ENCODE results near the gene TREH. TPM values are rescaled to one million over a fixed set of nuclear protein-coding genes. Genes with fewer than 3 reads are reported as not detected.
A peak's percentile ranks its signal among the peaks of the same experiment; 100 is the strongest.
"Not testable (repeated sequence)": the region's sequence is repeated elsewhere in the genome, so short reads cannot be mapped to it uniquely, and the experiment has no call there.

TREH gene
- total and polyA plus RNA-seq, 7 donors = 0.46 to 1.4 (median 1.2) TPM; not detected in 4

- H3K36me3 ChIP-seq = peaks cover 5 to 47% (median 26%) of the 10 kb centered on the region in 4 donors
- TF ChIP-seq CTCF (IDR thresholded peaks at IDR 0.05) = no peak
- TF ChIP-seq EP300 (IDR thresholded peaks at IDR 0.05) = no peak
- no peak for TF ChIP-seq POLR2A (IDR thresholded peaks at IDR 0.05)
- no peak for TF ChIP-seq POLR2AphosphoS5 (IDR thresholded peaks at IDR 0.05)
- no peaks in the 10 kb centered on the region for H3K27me3 ChIP-seq
- WGBS, 2 donors = 88 to 90% methylated on average over 6 of the region's 6 CpGs
- intact Hi-C loops (cut with DNase I) = no loop called here
- peak overlapping the region in 2 of 4 donors; percentile 9 to 18 for H3K27ac ChIP-seq
- no peak for DNase-seq
- no peaks in the 10 kb centered on the region for H3K9me3 ChIP-seq
- peaks cover 0 to 55% (median 47%) of the 10 kb centered on the region in 4 donors for H3K4me1 ChIP-seq
- H3K4me3 ChIP-seq = no peak overlapping the region
Observed at GRCh38 chr11:118615282-118615975, 64.0 kb downstream of the TREH start.

DNA sequence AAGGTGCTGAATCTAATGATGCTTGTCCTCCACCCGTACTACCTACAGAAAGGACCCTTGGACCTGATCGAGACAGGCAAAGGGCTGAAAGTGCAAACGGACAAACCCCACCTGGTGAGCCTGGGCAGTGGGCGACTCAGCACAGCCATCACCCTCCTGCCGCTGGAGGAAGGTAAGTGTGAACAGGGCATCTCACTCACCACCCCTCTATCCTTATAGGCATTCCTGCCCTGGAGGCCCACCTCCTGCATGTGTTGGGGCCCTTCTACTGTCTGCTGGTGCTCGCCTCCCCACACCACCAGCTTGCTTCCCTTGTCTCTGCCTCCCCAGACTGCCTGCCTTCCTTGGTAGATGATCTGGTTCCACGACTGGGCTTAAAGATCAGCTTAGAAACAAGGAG is 64.9 kb downstream of the TREH start:
- Histone ChIP-seq H3K27me3 (no peaks in the 10 kb centered on the region), H3K4me1 (peaks cover 0 to 55% (median 43%) of the 10 kb centered on the region in 4 donors), H3K4me3 (no peak overlapping the region), H3K36me3 (peaks cover 5 to 47% (median 26%) of the 10 kb centered on the region in 4 donors), H3K9me3 (no peaks in the 10 kb centered on the region), H3K27ac (no peak overlapping the region)
- intact Hi-C loops (cut with DNase I) = no loop called here
- TF ChIP-seq POLR2A (IDR thresholded peaks at IDR 0.05) (no peak), POLR2AphosphoS5 (IDR thresholded peaks at IDR 0.05) (no peak)
- 86 to 91% methylated on average over 7 of the region's 7 CpGs for WGBS, 2 donors
- DNase-seq = no peak

DNA sequence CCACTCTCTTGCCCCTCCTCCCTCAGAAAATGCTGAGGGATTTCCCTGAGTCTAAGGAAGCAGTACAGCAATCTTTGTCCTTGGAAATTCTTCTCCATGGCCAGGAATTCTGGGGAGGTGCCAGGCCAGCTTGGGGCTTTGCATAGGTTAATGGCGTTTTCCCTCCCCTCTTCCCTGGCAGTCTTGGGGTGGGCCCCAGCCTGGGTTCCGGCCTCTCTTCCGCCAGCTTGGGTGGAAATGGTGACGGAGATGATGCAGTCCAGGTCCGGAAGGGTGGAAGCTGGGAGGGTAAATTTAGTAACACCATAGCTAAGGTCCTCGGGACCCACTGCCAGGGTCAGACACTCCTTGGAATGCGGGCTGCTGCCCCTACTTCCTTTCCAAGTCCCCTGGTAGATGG is 67.1 kb downstream of the TREH start:
- peak; percentile 66 for DNase-seq
- no peaks in the 10 kb centered on the region for H3K27me3 ChIP-seq
- intact Hi-C loops (cut with DNase I) = no loop called here
- no peaks in the 10 kb centered on the region for H3K9me3 ChIP-seq
- TF ChIP-seq POLR2A (IDR thresholded peaks at IDR 0.05) (no peak), POLR2AphosphoS5 (IDR thresholded peaks at IDR 0.05) (peak in 1 of 4 donors; percentile 12), EP300 (IDR thresholded peaks at IDR 0.05) (no peak), CTCF (IDR thresholded peaks at IDR 0.05) (no peak)
- peaks cover 0 to 49% (median 33%) of the 10 kb centered on the region in 4 donors for H3K4me1 ChIP-seq
- H3K27ac ChIP-seq = peak overlapping the region; percentile 1 to 62 (median 52)
- H3K4me3 ChIP-seq = no peak overlapping the region
- peaks cover 5 to 41% (median 26%) of the 10 kb centered on the region in 4 donors for H3K36me3 ChIP-seq
- WGBS, 2 donors = 59 to 73% methylated on average over 7 of the region's 7 CpGs

- H3K9me3 ChIP-seq, H3K27me3 ChIP-seq: not testable (repeated sequence)
- peak overlapping the region; percentile 90 to 97 (median 93) for H3K27ac ChIP-seq
- WGBS, 2 donors = 48 to 75% methylated on average over 19 of the region's 19 CpGs
- intact Hi-C loops (cut with DNase I) = loop anchor here (2.0 kb wide), 1 partner anchor 47 kb away; no protein-coding TSS in a partner anchor
- H3K36me3 ChIP-seq = peaks cover 5 to 32% (median 24%) of the 10 kb centered on the region in 4 donors
- DNase-seq = peak; percentile 54
- peak overlapping the region in 1 of 4 donors; percentile 68 for H3K4me3 ChIP-seq
- H3K4me1 ChIP-seq = peaks cover 0 to 49% (median 33%) of the 10 kb centered on the region in 4 donors
Observed at GRCh38 chr11:118611433-118611795, 68.0 kb downstream of the TREH start.

DNA sequence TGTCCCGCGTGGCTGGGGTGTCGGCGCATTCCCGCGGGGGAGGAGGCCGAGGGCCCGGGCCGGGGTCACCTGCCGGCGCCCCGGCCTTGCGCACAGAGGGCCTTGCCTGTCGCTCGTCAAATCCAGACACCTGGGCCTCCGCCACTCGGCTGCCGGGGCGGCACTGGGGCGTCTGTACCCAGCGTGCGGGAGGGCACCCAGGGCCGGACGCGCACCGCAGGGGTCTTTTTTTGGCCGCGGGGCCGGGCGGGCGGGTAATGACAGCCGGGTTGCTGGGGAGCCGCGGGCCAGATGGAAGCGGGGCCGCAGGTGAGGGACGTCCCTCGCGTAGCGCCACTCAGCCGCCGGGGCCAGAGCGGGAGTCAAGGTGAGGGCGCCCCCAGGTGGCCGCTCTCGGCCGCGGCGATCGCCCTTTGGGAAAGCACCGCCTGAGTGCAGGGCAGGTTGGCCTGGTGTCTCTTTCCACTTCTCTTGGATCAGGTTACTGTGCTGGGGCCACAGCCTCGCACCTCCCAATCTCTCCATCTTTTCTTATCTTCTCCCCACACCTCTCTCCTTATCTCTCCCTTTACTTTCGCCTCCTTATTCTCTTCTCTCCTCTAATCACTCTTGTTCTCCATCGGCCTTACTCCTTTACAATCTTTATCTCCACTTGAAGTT is 68.5 kb downstream of the TREH start:
- peak; percentile 92 for DNase-seq
- H3K9me3 ChIP-seq = no peaks in the 10 kb centered on the region
- WGBS, 2 donors = 2 to 4% methylated on average over 54 of the region's 54 CpGs
- no peaks in the 10 kb centered on the region for H3K27me3 ChIP-seq
- TF ChIP-seq POLR2AphosphoS5 (IDR thresholded peaks at IDR 0.05) = peak in 2 of 4 donors; percentile 36 to 38
- TF ChIP-seq POLR2A (IDR thresholded peaks at IDR 0.05) = no peak
- peak; percentile 50 to 87 (median 60) for TF ChIP-seq CTCF (IDR thresholded peaks at IDR 0.05)
- no peak for TF ChIP-seq EP300 (IDR thresholded peaks at IDR 0.05)
- peak overlapping the region; percentile 34 to 80 (median 73) for H3K4me3 ChIP-seq
- H3K4me1 ChIP-seq = peaks cover 0 to 54% (median 38%) of the 10 kb centered on the region in 4 donors
- intact Hi-C loops (cut with DNase I) = loop anchor here (2.0 kb wide), 1 partner anchor 48 kb away; no protein-coding TSS in a partner anchor
- peaks cover 2 to 27% (median 20%) of the 10 kb centered on the region in 4 donors for H3K36me3 ChIP-seq
- H3K27ac ChIP-seq = peak overlapping the region; percentile 90 to 97 (median 93)

Data from sigmoid colon (tissue), 7 donors.